Measurements from ENCODE around the gene SMG1.
A peak's percentile ranks its signal among the peaks of the same experiment; 100 is the strongest.

Gene SMG1

GRCh38 chr16:18811925-18812324 lies 114.3 kb downstream of the SMG1 start:
- Histone ChIP-seq H3K4me3 (ENCODE audit: low read depth, low read length) (no peak overlapping the region), H3K4me1 (ENCODE audit: control insufficient read depth, insufficient read depth, low read length) (peaks cover 2% of the 10 kb centered on the region; the same call in 1 of the 2 replicates), H3K27ac (ENCODE audit: low read depth, low read length) (no peak overlapping the region), H3K9ac (ENCODE audit: low read length) (no peak overlapping the region), H3K9me3 (ENCODE audit: control insufficient read depth, insufficient read depth, low read depth, low read length) (no peaks in the 10 kb centered on the region), H3K36me3 (ENCODE audit: control insufficient read depth, insufficient read depth, low read length) (peaks cover 80% of the 10 kb centered on the region), H3K27me3 (ENCODE audit: control insufficient read depth, insufficient read depth, low read length) (no peaks in the 10 kb centered on the region)

DNA sequence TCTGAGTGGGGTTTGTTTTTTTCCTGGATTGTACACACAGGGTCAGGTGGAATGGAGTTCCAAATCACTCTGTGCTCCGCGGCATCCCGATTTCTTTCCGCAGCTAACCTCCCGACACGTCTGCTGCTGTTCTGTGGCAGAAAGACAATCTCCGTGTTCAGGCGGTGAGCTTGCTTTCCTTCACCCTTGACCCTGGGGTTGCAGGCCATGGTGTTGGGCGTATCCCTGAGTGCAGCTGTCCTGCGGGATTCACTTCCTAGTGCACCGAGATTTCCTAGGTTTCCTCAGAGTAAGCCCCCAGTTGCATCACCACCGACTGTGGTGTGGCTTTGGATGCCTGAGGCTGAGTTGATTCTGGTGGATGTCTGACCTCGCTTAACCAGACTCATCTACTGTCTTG lies 117.0 kb downstream of the SMG1 start:
- Histone ChIP-seq H3K9ac (ENCODE audit: low read length) (no peak overlapping the region), H3K9me3 (ENCODE audit: control insufficient read depth, insufficient read depth, low read depth, low read length) (no peaks in the 10 kb centered on the region), H3K4me3 (ENCODE audit: low read depth, low read length) (no peak overlapping the region), H3K36me3 (ENCODE audit: control insufficient read depth, insufficient read depth, low read length) (peaks cover 55% of the 10 kb centered on the region), H3K27ac (ENCODE audit: low read depth, low read length) (no peak overlapping the region), H3K27me3 (ENCODE audit: control insufficient read depth, insufficient read depth, low read length) (no peaks in the 10 kb centered on the region), H3K4me1 (ENCODE audit: control insufficient read depth, insufficient read depth, low read length) (peaks cover 29% of the 10 kb centered on the region)

GRCh38 chr16:18805257-18805773 lies 120.9 kb downstream of the SMG1 start:
- H3K9me3 ChIP-seq (ENCODE audit: control insufficient read depth, insufficient read depth, low read depth, low read length) = no peaks in the 10 kb centered on the region
- no peak overlapping the region for H3K9ac ChIP-seq (ENCODE audit: low read length)
- 0 out of 2 replicates have a peak overlapping the region, but pooled peaks have one; percentile 35 for H3K27ac ChIP-seq (ENCODE audit: low read depth, low read length)
- peaks cover 27% of the 10 kb centered on the region for H3K36me3 ChIP-seq (ENCODE audit: control insufficient read depth, insufficient read depth, low read length)
- peaks cover 45% of the 10 kb centered on the region for H3K4me1 ChIP-seq (ENCODE audit: control insufficient read depth, insufficient read depth, low read length)
- no peaks in the 10 kb centered on the region for H3K27me3 ChIP-seq (ENCODE audit: control insufficient read depth, insufficient read depth, low read length)
- H3K4me3 ChIP-seq (ENCODE audit: low read depth, low read length) = no peak overlapping the region

GRCh38 chr16:18804540-18804939 lies 121.7 kb downstream of the SMG1 start:
- no peaks in the 10 kb centered on the region for H3K9me3 ChIP-seq (ENCODE audit: control insufficient read depth, insufficient read depth, low read depth, low read length)
- H3K9ac ChIP-seq (ENCODE audit: low read length) = peak overlapping the region; percentile 21
- H3K4me1 ChIP-seq (ENCODE audit: control insufficient read depth, insufficient read depth, low read length) = peaks cover 51% of the 10 kb centered on the region
- H3K27me3 ChIP-seq (ENCODE audit: control insufficient read depth, insufficient read depth, low read length) = no peaks in the 10 kb centered on the region
- peak overlapping the region; percentile 23; the same call in 1 of the 2 replicates for H3K4me3 ChIP-seq (ENCODE audit: low read depth, low read length)
- peak overlapping the region; percentile 85 for H3K27ac ChIP-seq (ENCODE audit: low read depth, low read length)
- peaks cover 25% of the 10 kb centered on the region for H3K36me3 ChIP-seq (ENCODE audit: control insufficient read depth, insufficient read depth, low read length)

DNA sequence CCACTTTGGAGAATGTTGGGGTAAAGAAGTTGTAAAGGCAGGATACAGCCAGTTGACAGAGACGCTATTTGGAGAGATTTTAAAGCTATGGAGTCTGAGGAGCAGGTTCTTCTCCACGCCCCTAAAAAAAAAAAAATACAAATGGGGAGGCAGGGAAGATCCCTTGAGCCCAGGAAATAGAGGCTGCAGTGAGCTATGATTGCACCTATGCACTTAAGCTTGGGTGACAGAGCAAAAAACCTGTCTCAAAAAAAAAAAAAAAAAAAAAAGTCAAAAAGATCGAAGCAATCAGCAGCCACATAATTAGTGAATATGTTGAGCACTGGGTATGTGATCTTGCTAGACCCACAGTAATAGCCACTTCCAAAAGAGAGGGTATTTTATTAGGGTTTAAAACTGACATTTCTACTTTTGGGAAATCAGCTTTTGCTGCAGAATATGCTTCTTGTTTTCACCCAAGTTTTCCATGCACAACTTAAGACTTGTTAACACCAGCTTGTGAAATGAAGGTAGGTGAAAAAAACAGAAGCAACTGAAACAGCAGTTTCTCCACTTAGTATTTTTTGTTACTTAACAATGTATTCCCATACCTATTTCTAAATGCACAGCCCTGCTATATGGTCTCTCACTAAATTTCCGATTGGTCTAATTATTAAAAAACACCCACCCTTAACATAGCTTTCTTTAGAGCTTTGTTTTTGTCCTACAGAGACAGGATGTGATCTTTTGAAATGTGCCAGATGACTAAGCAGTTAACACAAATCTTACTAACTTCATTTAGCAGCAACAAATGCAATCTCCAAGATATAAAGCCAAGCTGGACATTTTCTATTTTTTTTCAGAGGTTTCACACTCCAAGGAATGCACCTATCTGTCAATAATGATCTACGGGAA lies 122.4 kb downstream of the SMG1 start:
- peak overlapping the region; percentile 21 for H3K9ac ChIP-seq (ENCODE audit: low read length)

DNA sequence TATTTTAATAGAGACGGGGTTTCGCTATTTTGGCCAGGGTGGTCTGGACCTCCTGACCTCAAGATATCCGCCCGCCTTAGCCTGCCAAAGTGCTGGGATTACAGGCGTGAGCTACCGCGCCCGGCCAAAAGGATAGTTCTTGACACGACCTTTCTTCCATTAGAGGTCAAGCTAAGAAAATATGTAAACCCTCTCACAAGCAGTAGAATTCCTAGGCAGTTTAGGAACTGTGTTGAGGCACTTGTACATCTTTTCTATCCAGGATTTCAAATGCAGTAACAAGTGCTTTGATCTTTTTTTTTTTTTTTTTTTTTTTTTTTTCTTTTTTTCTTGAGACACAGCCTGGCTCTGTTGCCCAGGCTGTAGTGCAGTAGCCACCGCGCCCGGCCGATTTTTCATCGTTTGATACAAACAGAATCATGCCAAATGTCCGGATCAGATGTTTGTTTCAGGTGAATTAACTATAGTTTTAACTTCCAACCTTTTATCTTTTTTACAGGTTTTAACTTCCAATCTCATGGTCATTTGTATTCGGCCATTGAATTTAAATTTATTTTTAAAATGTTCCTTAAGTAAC lies 123.4 kb downstream of the SMG1 start:
- peaks cover 53% of the 10 kb centered on the region for H3K4me1 ChIP-seq (ENCODE audit: control insufficient read depth, insufficient read depth, low read length)
- H3K36me3 ChIP-seq (ENCODE audit: control insufficient read depth, insufficient read depth, low read length) = peaks cover 22% of the 10 kb centered on the region
- H3K4me3 ChIP-seq (ENCODE audit: low read depth, low read length) = peak overlapping the region; percentile 1; the same call in 1 of the 2 replicates
- H3K9me3 ChIP-seq (ENCODE audit: control insufficient read depth, insufficient read depth, low read depth, low read length) = no peaks in the 10 kb centered on the region
- H3K27me3 ChIP-seq (ENCODE audit: control insufficient read depth, insufficient read depth, low read length) = no peaks in the 10 kb centered on the region
- peak overlapping the region; percentile 85; the same call in 1 of the 2 replicates for H3K27ac ChIP-seq (ENCODE audit: low read depth, low read length)
- no peak overlapping the region for H3K9ac ChIP-seq (ENCODE audit: low read length)

More for the DNA sequence above, 122.4 kb downstream of the SMG1 start:
- H3K9me3 ChIP-seq (ENCODE audit: control insufficient read depth, insufficient read depth, low read depth, low read length) = no peaks in the 10 kb centered on the region
- H3K4me1 ChIP-seq (ENCODE audit: control insufficient read depth, insufficient read depth, low read length) = peaks cover 53% of the 10 kb centered on the region
- H3K27me3 ChIP-seq (ENCODE audit: control insufficient read depth, insufficient read depth, low read length) = no peaks in the 10 kb centered on the region
- peak overlapping the region; percentile 85 for H3K27ac ChIP-seq (ENCODE audit: low read depth, low read length)
- peak overlapping the region; percentile 23; the same call in 1 of the 2 replicates for H3K4me3 ChIP-seq (ENCODE audit: low read depth, low read length)
- H3K36me3 ChIP-seq (ENCODE audit: control insufficient read depth, insufficient read depth, low read length) = peaks cover 23% of the 10 kb centered on the region

DNA sequence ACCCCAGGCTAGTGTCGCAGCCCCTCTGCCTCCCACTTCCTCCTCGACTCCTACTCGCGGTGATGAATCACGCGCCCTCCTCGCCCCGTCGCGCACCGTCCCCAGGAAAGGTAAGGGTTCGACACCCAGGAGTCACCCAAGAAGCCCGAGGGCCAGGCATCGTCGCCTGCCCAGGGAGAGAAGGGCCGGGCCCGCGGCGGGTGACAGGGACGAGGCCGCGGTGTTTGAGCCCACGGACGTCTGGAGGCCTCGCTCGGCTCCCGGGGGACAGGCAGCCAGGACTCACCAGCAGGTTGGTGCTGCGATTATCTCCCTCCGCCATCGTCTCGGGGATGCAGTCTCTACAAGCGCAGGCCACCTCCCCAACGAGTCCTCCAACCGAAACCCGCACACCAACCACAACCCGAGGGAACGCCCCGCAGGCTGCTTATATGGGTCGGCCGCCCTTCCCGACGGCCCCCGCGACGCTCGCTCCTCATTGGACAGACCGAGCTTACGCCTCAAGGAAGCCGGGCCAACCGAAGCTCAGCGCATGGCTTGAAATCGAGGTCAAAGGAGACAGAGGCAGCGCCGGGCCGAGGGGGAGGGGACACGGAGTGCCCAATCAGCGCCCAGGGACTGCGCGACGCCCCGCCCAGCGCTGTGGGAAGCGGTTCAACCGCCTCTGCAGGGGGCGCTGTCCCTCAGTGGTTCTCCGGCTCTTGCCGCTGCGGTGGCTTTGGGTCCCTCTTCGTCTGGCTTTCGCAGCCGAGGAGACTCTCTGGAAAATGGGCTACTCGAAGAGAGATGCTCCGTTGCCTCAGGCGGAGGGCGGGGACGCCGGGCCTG lies 124.8 kb downstream of the SMG1 start, which contains the start of gene ARL6IP1:
Gene ARL6IP1 (minus strand): TSS at position 405 of the 828 bp plus-strand sequence. CDS start 83 bp downstream, at position 322.
- no peaks in the 10 kb centered on the region for H3K9me3 ChIP-seq (ENCODE audit: control insufficient read depth, insufficient read depth, low read depth, low read length)
- H3K4me3 ChIP-seq (ENCODE audit: low read depth, low read length) = peak within 1 kb of the TSS; percentile 86
- peaks cover 45% of the 10 kb centered on the region for H3K4me1 ChIP-seq (ENCODE audit: control insufficient read depth, insufficient read depth, low read length)
- H3K36me3 ChIP-seq (ENCODE audit: control insufficient read depth, insufficient read depth, low read length) = peaks cover 34% of the 10 kb centered on the region
- H3K9ac ChIP-seq (ENCODE audit: low read length) = peak within 1 kb of the TSS; percentile 96
- peak within 1 kb of the TSS; percentile 87 for H3K27ac ChIP-seq (ENCODE audit: low read depth, low read length)
- no peaks in the 10 kb centered on the region for H3K27me3 ChIP-seq (ENCODE audit: control insufficient read depth, insufficient read depth, low read length)

GRCh38 chr16:18800775-18801144 lies 125.4 kb downstream of the SMG1 start:
- H3K9ac ChIP-seq (ENCODE audit: low read length) = peak overlapping the region; percentile 96
- H3K4me3 ChIP-seq (ENCODE audit: low read depth, low read length) = peak overlapping the region; percentile 86
- peak overlapping the region; percentile 56; the same call in 1 of the 2 replicates for H3K27ac ChIP-seq (ENCODE audit: low read depth, low read length)
- no peaks in the 10 kb centered on the region for H3K9me3 ChIP-seq (ENCODE audit: control insufficient read depth, insufficient read depth, low read depth, low read length)
- no peaks in the 10 kb centered on the region for H3K27me3 ChIP-seq (ENCODE audit: control insufficient read depth, insufficient read depth, low read length)
- H3K4me1 ChIP-seq (ENCODE audit: control insufficient read depth, insufficient read depth, low read length) = peaks cover 39% of the 10 kb centered on the region
- H3K36me3 ChIP-seq (ENCODE audit: control insufficient read depth, insufficient read depth, low read length) = peaks cover 39% of the 10 kb centered on the region

DNA sequence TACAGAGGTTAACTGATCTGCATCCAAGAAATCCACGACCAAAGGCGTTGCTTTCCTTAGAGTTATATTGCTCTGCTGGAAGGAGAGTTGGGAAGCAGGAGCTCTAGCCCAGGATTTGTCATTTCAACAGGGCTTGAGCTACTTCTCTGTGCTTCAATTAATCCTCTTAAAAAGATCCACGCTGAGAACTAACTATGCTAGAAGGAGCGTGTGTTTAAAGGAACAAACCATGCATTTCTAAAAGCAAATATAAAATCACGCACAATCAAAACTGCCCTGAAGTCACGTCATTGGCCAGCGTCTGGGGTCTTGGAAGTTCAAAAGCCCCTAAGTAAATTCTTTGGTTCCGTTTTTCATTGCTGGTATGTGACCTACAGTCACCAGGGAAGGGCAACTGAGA lies 125.9 kb downstream of the SMG1 start:
- Histone ChIP-seq H3K27ac (ENCODE audit: low read depth, low read length) (peak overlapping the region; percentile 56; the same call in 1 of the 2 replicates), H3K27me3 (ENCODE audit: control insufficient read depth, insufficient read depth, low read length) (no peaks in the 10 kb centered on the region), H3K9ac (ENCODE audit: low read length) (peak overlapping the region; percentile 96), H3K36me3 (ENCODE audit: control insufficient read depth, insufficient read depth, low read length) (peaks cover 43% of the 10 kb centered on the region), H3K9me3 (ENCODE audit: control insufficient read depth, insufficient read depth, low read depth, low read length) (no peaks in the 10 kb centered on the region), H3K4me1 (ENCODE audit: control insufficient read depth, insufficient read depth, low read length) (peaks cover 34% of the 10 kb centered on the region), H3K4me3 (ENCODE audit: low read depth, low read length) (peak overlapping the region; percentile 86)

GRCh38 chr16:18799500-18799899 lies 126.7 kb downstream of the SMG1 start:
- peaks cover 27% of the 10 kb centered on the region for H3K4me1 ChIP-seq (ENCODE audit: control insufficient read depth, insufficient read depth, low read length)
- peak overlapping the region; percentile 96 for H3K9ac ChIP-seq (ENCODE audit: low read length)
- H3K27me3 ChIP-seq (ENCODE audit: control insufficient read depth, insufficient read depth, low read length) = no peaks in the 10 kb centered on the region
- no peaks in the 10 kb centered on the region for H3K9me3 ChIP-seq (ENCODE audit: control insufficient read depth, insufficient read depth, low read depth, low read length)
- peaks cover 51% of the 10 kb centered on the region for H3K36me3 ChIP-seq (ENCODE audit: control insufficient read depth, insufficient read depth, low read length)
- no peak overlapping the region for H3K27ac ChIP-seq (ENCODE audit: low read depth, low read length)
- H3K4me3 ChIP-seq (ENCODE audit: low read depth, low read length) = peak overlapping the region; percentile 86

All from HUES6 (cell line).